Jurkat, Clone E6-1 (cell line): ENCODE data around the gene PCID2.

Experiments
- DNase-seq: peaks from one replicate; pipeline ENCODE4 v3.0.0-alpha.2; 2011; ENCODE audit warnings: low read depth, low spot score
- H3K4me3 ChIP-seq: 2 replicates; pipeline ENCODE4 v1.5.1; 2011; ENCODE audit warnings: mild to moderate bottlenecking, low read length, control low read depth, moderate library complexity

Gene PCID2

DNA sequence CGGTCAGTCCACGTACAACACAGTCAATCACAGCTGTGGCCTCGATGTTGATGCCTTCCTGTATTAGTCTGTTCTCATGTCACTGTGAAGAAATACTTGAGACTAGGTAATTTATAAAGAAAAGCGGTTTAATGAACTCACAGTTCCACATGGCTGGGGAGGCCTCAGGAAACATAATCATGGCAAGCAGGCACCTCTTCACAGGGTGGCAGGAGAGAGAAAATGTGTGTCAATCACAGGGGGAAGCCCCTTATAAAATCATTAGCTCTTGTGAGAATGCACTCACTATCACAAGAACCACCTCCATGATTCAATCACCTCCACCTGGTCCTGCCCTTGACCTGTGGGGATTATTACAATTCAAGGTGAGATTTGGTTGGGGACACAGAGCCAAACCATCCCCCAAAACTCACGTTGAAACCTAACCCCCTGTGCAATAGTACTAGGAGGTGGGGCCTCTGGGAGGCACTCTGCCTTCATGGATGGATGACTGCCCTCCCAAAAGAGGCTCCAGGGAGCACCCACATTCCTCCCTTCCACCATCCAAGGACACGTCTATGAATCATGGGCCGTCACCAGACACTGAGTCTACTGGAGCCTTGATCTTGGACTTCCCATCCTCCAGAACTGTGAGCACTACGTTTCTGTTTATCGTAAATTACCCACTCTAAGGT is 52.4 kb downstream of the PCID2 start:
- H3K4me3 ChIP-seq, result no peak overlapping the region
- DNase-seq, result no peak

GRCh38 chr13:113155201-113155600 is 53.3 kb downstream of the PCID2 start:
- no peak overlapping the region for H3K4me3 ChIP-seq
- DNase-seq, result no peak

GRCh38 chr13:113153810-113154748 is 54.4 kb downstream of the PCID2 start:
- H3K4me3 ChIP-seq, result peak overlapping the region; percentile 40
- peak; percentile 37 for DNase-seq

DNA sequence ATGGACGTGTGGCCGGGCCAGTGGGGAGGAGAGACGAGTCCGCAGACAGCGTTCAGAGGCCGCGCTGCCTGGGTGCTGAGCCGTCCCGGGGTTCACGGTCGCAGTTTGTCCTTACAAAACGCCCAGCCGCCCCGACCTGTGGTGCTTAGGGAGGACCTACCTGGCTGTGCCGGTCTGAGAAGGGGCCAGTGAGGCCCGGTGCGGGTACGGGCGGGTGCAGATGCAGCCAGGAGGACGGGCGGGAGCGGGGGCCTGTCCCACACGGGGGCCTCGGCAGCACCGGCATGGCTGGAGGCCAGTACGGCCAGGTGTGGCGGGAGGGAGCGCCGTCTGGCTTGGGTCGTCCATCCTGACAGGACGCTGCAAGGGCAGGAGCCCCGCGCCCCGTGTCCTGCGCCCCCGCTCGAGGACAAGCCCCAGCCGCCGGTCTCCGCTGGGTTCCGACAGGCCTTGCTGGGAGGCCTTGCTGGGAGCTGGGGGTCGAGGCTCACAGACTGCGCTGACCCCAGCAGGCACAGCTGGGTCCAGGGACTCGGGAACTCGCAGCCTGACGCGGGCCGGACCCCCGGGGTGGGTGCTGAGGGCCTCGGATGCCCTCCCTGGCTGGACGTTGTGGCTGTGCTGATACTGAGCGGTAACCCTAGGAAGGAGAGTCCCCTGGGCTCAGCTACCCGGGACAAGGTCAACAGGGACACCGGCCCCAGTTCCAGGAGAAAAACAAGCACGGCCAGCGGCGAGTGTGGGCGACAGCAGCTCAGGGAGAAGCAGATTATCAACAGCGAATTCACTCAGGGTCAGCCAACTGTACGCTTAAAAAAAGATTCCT is 55.3 kb downstream of the PCID2 start:
- H3K4me3 ChIP-seq, result peak overlapping the region; percentile 40
- DNase-seq, result no peak

- no peak for DNase-seq
- H3K4me3 ChIP-seq, result no peak overlapping the region
Observed at GRCh38 chr13:113152691-113152983, 55.8 kb downstream of the PCID2 start.

DNA sequence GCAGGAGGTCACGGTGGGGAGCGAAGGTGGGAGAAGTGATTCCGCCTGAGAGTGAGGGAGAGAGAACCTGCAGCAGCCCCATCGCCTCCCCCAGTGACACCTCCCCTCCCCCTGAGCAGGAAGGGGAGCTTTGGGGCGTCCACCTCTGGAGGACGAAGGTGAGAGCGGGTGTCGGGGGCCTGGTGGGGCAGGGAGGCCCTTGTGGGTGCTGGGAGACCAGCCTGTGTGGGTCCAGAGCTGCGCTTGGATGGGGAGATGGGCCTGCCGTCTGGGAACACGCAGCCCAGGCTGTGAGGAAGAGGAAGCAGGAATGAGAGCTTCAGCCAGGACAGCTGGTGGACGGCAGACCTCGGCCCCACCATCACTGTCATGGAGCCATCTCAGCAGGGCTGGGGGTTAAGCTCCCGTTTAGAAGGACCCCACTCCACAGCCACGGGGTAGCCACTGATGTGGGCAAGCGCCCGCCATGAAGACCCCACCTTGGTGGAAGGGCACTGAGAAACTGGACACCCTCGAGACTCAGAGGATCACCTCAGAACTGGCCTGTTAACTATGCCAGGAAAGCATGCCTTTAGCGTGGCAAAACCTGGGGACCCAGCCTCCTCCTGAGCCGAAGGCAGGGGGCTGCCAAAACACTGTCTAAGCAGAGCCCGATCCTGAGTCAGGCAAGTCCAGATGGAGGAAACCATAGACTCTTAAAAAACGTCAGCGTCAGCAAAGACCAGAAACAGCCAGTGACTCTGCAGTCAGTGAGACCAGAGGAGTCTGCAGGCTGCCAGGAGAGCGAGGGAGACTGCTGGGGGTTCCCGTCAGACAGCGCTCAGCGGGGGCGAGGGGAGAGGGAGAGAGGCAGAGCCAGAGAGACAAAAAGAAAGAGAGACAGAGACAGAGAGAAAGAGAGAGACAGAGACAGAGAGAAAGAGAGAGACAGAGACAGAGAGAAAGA is 56.5 kb downstream of the PCID2 start:
- DNase-seq, result no peak

GRCh38 chr13:113150550-113151365 is 57.7 kb downstream of the PCID2 start:
- DNase-seq, result no peak
- no peak overlapping the region for H3K4me3 ChIP-seq

More for the DNA sequence above, 56.5 kb downstream of the PCID2 start:
- no peak overlapping the region for H3K4me3 ChIP-seq

DNA sequence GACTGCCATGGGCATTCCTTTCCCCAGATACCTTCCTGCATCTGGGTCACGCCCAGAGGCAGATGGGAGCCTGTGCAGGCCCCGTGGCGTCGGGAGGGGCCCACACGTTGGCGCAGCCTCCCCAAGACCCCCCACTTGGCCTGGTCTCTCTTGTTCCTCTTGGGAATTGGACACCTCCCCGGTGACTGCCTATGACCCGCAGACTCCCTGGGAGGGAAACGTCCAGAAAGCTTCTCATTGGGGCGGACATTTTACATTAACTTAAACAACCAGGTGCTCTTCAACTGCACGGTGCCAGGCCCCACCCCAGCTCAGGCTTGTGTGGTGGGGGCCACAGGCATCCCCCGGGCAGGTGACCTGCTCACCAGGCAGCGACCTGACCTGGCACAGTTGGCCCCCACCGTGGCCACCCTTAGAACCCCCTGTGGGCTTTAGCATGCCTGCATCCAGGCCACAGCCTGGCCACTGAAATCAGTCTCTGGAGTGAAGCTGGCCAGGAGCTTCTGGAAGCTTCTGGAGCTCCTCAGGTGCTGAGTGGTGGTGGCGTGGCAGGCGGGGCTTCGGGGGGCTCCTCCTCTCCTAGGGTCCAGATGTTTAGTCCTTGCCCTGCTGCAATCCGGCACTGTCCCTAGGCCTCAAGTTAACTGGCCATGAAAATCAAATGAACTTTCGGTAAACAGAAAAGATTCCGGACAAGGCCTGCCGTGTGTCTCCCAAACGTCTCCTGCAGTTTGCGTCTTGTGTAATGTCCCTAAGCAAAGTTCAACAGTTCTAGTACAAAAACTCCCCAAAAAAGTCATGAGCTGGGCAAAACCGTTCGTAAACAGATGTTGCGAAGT is 58.5 kb downstream of the PCID2 start:
- no peak overlapping the region for H3K4me3 ChIP-seq
- no peak for DNase-seq

DNA sequence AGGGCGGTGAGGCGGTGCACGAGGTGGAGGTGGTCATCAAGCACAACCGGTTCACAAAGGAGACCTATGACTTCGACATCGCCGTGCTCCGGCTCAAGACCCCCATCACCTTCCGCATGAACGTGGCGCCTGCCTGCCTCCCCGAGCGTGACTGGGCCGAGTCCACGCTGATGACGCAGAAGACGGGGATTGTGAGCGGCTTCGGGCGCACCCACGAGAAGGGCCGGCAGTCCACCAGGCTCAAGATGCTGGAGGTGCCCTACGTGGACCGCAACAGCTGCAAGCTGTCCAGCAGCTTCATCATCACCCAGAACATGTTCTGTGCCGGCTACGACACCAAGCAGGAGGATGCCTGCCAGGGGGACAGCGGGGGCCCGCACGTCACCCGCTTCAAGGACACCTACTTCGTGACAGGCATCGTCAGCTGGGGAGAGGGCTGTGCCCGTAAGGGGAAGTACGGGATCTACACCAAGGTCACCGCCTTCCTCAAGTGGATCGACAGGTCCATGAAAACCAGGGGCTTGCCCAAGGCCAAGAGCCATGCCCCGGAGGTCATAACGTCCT is 59.4 kb downstream of the PCID2 start:
- no peak for DNase-seq
- no peak overlapping the region for H3K4me3 ChIP-seq

- H3K4me3 ChIP-seq, result no peak overlapping the region
Observed at GRCh38 chr13:113148407-113148806, 60.1 kb downstream of the PCID2 start.

DNA sequence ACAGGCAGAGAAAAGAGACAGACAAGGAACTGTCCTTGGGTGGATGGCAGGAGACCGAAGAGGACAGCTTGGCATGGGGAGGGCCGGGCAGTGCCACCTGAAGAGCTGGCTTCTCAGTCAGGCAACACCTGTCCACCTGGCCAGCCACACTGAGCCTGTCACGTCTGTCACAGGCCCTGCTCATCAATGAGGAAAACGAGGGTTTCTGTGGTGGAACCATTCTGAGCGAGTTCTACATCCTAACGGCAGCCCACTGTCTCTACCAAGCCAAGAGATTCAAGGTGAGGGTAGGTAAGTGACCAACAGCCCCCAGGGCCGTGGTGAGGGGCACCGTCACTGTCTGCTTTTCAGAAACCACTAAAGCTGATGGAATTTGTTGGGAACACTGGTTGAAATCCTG is 61.3 kb downstream of the PCID2 start:
- no peak for DNase-seq
- no peak overlapping the region for H3K4me3 ChIP-seq

More at GRCh38 chr13:113148407-113148806, 60.1 kb downstream of the PCID2 start:
- no peak for DNase-seq

GRCh38 chr13:113146750-113147149 is 61.7 kb downstream of the PCID2 start:
- DNase-seq, result no peak
- no peak overlapping the region for H3K4me3 ChIP-seq

- DNase-seq, result no peak
- H3K4me3 ChIP-seq, result no peak overlapping the region
Observed at GRCh38 chr13:113145911-113146598, 62.4 kb downstream of the PCID2 start.

DNA sequence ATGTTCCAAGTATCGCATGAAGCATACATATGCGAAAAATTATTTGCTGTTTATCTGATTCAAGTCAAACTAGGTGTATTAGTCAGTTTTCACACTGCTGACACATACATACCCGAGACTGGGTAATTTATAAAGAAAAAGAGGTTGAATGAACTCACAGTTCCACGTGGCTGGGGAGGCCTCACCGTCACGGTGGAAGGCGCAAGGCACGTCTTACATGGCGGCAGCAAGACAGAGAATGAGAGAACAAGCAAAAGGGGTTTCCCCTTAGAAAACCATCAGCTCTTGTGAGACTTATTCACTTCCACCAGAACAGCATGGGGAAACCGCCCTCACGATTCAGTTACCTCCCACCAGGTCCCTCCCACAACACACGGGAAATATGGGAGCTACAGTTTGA is 63.0 kb downstream of the PCID2 start:
- H3K4me3 ChIP-seq, result no peak overlapping the region
- DNase-seq, result no peak

GRCh38 chr13:113144255-113144629 is 64.2 kb downstream of the PCID2 start:
- H3K4me3 ChIP-seq, result no peak overlapping the region
- DNase-seq, result no peak
